Thyroid gland (tissue), 4 donors: ENCODE results near the gene ELAVL4.

Experiments
- CTCF ChIP-seq, 6 experiments: fragments of 200-600 bp in 3 of 6; fragments of 450-650 bp in 3 of 6; sonication (generic) in 3 of 6; IDR thresholded peaks; one replicate each; pipeline ENCODE4 v1.5.1; 2016 to 2019; ENCODE audit warnings: antibody characterized with exemption in 6 of 6, mild to moderate bottlenecking in 2 of 6, inconsistent platforms in 1 of 6, moderate library complexity in 1 of 6
- POLR2A ChIP-seq, 2 donors: fragments of 450-650 bp; IDR thresholded peaks; one replicate each; pipeline ENCODE4 v1.6.1; 2017; ENCODE audit warnings: antibody characterized with exemption in 2 of 2, mild to moderate bottlenecking in 2 of 2, moderate library complexity in 1 of 2

GRCh38 chr1:50091068-50091467, 17.7 kb upstream of the ELAVL4 start:
- TF ChIP-seq POLR2A (IDR thresholded peaks at IDR 0.05) (no peak), CTCF (IDR thresholded peaks at IDR 0.05) (no peak)
